SU-DHL-6 (cell line): ENCODE data around the gene AMBP.

Experiments used
- H2AFZ ChIP-seq: fragments of 200-600 bp; sonication (generic); 2 replicates; pipeline ENCODE4 v1.6.1; 2014; ENCODE audit warnings: low read depth, mild to moderate bottlenecking, moderate library complexity, mixed read lengths, antibody characterized with exemption, low read length; ENCODE audit not compliant: severe bottlenecking
- H3F3A ChIP-seq: fragments of 200-600 bp; shearing (Covaris generic); 2 replicates; pipeline ENCODE4 v1.6.0; 2016; ENCODE audit warnings: antibody characterized with exemption, mild to moderate bottlenecking; ENCODE audit not compliant: insufficient read depth
- H3K27ac ChIP-seq: fragments of 200-600 bp; sonication (generic); 2 replicates; pipeline ENCODE4 v1.5.1; 2016; ENCODE audit warnings: low read depth, mild to moderate bottlenecking, low read length, moderate library complexity, mixed read lengths
- H3K27me3 ChIP-seq: fragments of 200-600 bp; sonication (generic), shearing (Covaris generic); 2 replicates; pipeline ENCODE4 v1.6.0; 2014; ENCODE audit warnings: mild to moderate bottlenecking, low read length
- H3K36me3 ChIP-seq: fragments of 200-600 bp; sonication (generic); 2 replicates; pipeline ENCODE4 v1.6.1; 2014; ENCODE audit warnings: mild to moderate bottlenecking, low read length, mixed read lengths
- H3K4me2 ChIP-seq: fragments of 300-600, 200-600 bp; shearing (Covaris generic), sonication (generic); 2 replicates; pipeline ENCODE4 v1.6.0; 2014; ENCODE audit warnings: low read length, low read depth, mild to moderate bottlenecking; ENCODE audit not compliant: poor library complexity, severe bottlenecking
- H3K4me3 ChIP-seq: fragments of 200-600 bp; sonication (generic); 2 replicates; pipeline ENCODE4 v1.5.1; 2014; ENCODE audit warnings: antibody characterized with exemption, low read length, mild to moderate bottlenecking, mixed read lengths; ENCODE audit not compliant: insufficient read depth, poor library complexity, severe bottlenecking
- H3K79me2 ChIP-seq: fragments of 200-600 bp; sonication (generic); 2 replicates; pipeline ENCODE4 v1.6.1; 2014; ENCODE audit warnings: mild to moderate bottlenecking, low read length, moderate library complexity; ENCODE audit not compliant: insufficient read depth
- H3K9ac ChIP-seq: fragments of 200-600 bp; sonication (generic); 2 replicates; pipeline ENCODE4 v1.7.0; 2014; ENCODE audit warnings: mild to moderate bottlenecking, low read length
- H3K9me2 ChIP-seq: fragments of 200-600 bp; sonication (generic); replicated peaks from 2 replicates; pipeline ENCODE4 v1.6.1; 2014; ENCODE audit warnings: low read length; ENCODE audit not compliant: insufficient read depth
- H3K9me3 ChIP-seq: fragments of 200-600 bp; sonication (generic); 2 replicates; pipeline ENCODE4 v1.6.1; 2014; ENCODE audit warnings: low read length, mixed read lengths; ENCODE audit not compliant: insufficient read depth
- H4K20me1 ChIP-seq: fragments of 200-600 bp; sonication (generic); 2 replicates; pipeline ENCODE4 v1.6.1; 2014; ENCODE audit warnings: low read depth, mild to moderate bottlenecking, antibody characterized with exemption, low read length, moderate library complexity, mixed read lengths
- EZH2phosphoT487 ChIP-seq: fragments of 200-600 bp; sonication (generic), shearing (Covaris generic); conservative IDR thresholded peaks from 2 replicates; pipeline ENCODE4 v1.6.1; 2018; ENCODE audit warnings: mild to moderate bottlenecking, antibody characterized with exemption, low read length, moderate library complexity, mixed read lengths
- TF ChIP-seq, protein P1 (sequence below): fragments of 200-600 bp; sonication (generic); IDR thresholded peaks from one replicate; pipeline ENCODE4 v1.5.1; 2017; ENCODE audit warnings: antibody characterized with exemption, mild to moderate bottlenecking, low read length, moderate library complexity; ENCODE audit not compliant: insufficient read depth, poor library complexity, severe bottlenecking

Gene AMBP

DNA sequence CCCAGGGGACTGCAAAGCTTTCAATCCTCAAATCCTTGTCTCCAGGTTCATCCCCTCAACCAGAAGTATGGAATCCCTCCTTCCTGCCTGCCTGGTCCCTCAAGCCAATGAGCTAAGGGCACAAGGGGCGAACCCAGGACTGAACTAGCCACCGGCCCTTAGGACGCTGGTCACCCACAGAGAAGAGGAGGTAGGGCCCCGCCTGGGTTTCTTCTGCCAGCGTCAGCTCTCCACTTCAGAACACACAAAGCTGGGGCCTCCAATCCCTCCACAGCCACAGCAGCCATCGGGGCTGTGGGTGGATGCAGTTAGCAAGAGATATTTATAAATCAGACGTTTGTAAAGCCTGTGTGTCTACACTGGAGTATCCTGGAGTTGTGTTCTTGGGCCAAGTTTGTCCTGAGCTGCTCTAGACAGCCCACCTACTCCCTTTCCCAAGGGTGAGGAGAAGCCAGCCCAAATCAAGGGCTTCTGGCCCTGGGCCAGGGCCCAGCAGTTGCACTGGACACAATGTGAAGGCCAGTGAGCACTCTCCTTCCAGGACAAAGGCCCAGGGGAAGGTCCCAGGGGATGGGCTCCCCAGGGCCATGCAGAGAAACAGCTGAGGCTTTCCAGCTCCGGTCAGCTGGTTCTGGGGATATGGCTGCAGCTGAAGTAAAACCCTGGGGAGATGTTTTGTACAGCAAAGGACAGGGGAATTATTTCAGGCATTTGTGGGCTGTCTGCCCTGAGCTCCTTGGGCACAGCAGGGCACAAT is 18.9 kb downstream of the AMBP start:
- no peaks in the 10 kb centered on the region for H3F3A ChIP-seq
- H3K4me3 ChIP-seq, result no peak overlapping the region

GRCh38 chr9:114058688-114059046 is 19.4 kb downstream of the AMBP start:
- Histone ChIP-seq H3K27ac (no peak overlapping the region), H3K9me3 (no peaks in the 10 kb centered on the region), H3K4me2 (no peak overlapping the region), H3F3A (no peaks in the 10 kb centered on the region), H3K79me2 (no peaks in the 10 kb centered on the region), H3K27me3 (no peaks in the 10 kb centered on the region), H2AFZ (no peak overlapping the region), H3K36me3 (no peaks in the 10 kb centered on the region), H3K4me3 (no peak overlapping the region), H4K20me1 (no peaks in the 10 kb centered on the region), H3K9ac (no peak overlapping the region), H3K9me2 (no peaks in the 10 kb centered on the region)
- TF ChIP-seq, protein P1, sequence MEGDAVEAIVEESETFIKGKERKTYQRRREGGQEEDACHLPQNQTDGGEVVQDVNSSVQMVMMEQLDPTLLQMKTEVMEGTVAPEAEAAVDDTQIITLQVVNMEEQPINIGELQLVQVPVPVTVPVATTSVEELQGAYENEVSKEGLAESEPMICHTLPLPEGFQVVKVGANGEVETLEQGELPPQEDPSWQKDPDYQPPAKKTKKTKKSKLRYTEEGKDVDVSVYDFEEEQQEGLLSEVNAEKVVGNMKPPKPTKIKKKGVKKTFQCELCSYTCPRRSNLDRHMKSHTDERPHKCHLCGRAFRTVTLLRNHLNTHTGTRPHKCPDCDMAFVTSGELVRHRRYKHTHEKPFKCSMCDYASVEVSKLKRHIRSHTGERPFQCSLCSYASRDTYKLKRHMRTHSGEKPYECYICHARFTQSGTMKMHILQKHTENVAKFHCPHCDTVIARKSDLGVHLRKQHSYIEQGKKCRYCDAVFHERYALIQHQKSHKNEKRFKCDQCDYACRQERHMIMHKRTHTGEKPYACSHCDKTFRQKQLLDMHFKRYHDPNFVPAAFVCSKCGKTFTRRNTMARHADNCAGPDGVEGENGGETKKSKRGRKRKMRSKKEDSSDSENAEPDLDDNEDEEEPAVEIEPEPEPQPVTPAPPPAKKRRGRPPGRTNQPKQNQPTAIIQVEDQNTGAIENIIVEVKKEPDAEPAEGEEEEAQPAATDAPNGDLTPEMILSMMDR, result no peak
- no peak for TF ChIP-seq EZH2phosphoT487

More for the DNA sequence above, 18.9 kb downstream of the AMBP start:
- no peaks in the 10 kb centered on the region for H3K27me3 ChIP-seq
- no peaks in the 10 kb centered on the region for H4K20me1 ChIP-seq
- H2AFZ ChIP-seq, result no peak overlapping the region
- no peaks in the 10 kb centered on the region for H3K9me3 ChIP-seq
- TF ChIP-seq, protein P1, result no peak
- no peak for TF ChIP-seq EZH2phosphoT487
- H3K27ac ChIP-seq, result no peak overlapping the region
- no peak overlapping the region for H3K4me2 ChIP-seq
- no peaks in the 10 kb centered on the region for H3K9me2 ChIP-seq
- no peaks in the 10 kb centered on the region for H3K36me3 ChIP-seq
- no peaks in the 10 kb centered on the region for H3K79me2 ChIP-seq
- H3K9ac ChIP-seq, result no peak overlapping the region

DNA sequence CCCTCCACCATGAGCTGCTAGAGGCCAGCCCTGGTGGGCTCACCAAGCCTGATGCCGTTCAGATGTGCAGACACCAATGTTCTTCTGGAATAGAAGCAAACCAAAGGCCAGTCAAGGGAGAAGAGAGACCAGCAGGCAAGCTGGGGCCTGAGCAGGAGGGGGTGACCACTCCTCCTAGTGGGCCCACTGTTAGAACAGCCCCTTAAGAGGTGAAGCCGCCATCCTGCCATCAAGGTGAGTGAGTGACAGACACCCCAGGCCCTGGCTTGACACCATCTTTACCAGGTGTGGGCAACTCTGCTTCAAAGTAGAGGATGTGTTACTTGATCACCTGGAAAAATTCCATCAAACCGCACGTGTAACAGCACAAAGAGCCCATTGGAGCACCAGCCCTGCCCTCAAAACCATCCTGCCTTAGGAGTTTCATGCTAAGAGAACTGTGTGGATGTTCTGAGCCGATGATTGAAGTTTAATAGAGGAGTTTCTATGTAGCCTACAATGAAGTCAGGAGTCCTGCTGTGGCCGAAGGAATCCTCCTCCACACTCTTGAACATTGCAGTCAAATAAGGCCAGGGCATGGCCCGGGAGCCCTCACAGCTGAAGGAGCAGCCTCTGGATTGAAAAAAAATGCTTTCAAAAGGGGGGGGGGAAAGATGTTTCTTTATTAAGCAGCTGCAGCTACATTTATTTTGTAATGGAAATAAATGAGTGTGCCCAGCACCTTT is 20.8 kb downstream of the AMBP start:
- Histone ChIP-seq H3K4me3 (no peak overlapping the region), H3K79me2 (no peaks in the 10 kb centered on the region), H4K20me1 (no peaks in the 10 kb centered on the region), H3K36me3 (no peaks in the 10 kb centered on the region), H3F3A (no peaks in the 10 kb centered on the region), H3K9ac (no peak overlapping the region), H2AFZ (no peak overlapping the region), H3K4me2 (no peak overlapping the region), H3K9me3 (no peaks in the 10 kb centered on the region), H3K9me2 (no peaks in the 10 kb centered on the region), H3K27ac (no peak overlapping the region), H3K27me3 (no peaks in the 10 kb centered on the region)
- TF ChIP-seq EZH2phosphoT487, result no peak
- TF ChIP-seq, protein P1, result no peak
